Panc1 (cell line): ENCODE data around the gene PGS1. TPM values are rescaled to one million over a fixed set of nuclear protein-coding genes. Genes with fewer than 3 reads are reported as not detected.
A peak's percentile ranks its signal among the peaks of the same experiment; 100 is the strongest.

Source experiments
- ATAC-seq: fragments of 200-7000 bp; cut with Tn5 transposase; 2 replicates; pipeline ENCODE4 v1.9.1; 2020; ENCODE audit warnings: mild to moderate bottlenecking, moderate library complexity
- BruUV-seq: library from RNA; stranded (reverse); fragments of 400-500 nt; replicated peaks from 2 replicates; lab custom pipeline; 2021; lab: Mats Ljungman, UMichigan
- CTCF ChIA-PET: fragments of 300-600 bp; sonication (Branson Sonifier 250); formaldehyde crosslinking; loops from one replicate; lab custom pipeline; 2022; ENCODE audit warnings: antibody characterized with exemption; lab: Charles Lee
- POLR2A ChIA-PET: fragments of 300-600 bp; sonication (Branson Sonifier 250); formaldehyde crosslinking; loops from one replicate; lab custom pipeline; 2022; ENCODE audit warnings: antibody characterized with exemption; lab: Charles Lee
- DNase-seq: peaks from one replicate; pipeline ENCODE4 v3.0.0-alpha.2; 2010; ENCODE audit warnings: low read depth, low spot score
- H3K27ac ChIP-seq: 2 replicates; pipeline ENCODE4 v1.5.1; 2011; ENCODE audit warnings: mild to moderate bottlenecking, low read length, inconsistent platforms
- H3K27me3 ChIP-seq: fragments of 200-500 bp; sonication (Bioruptor generic); 2 replicates; pipeline ENCODE4 v1.6.0; 2014; ENCODE audit warnings: low read length, inconsistent platforms; ENCODE audit not compliant: control insufficient read depth, insufficient read depth
- H3K36me3 ChIP-seq: fragments of 200-500 bp; sonication (Bioruptor generic); 2 replicates; pipeline ENCODE4 v1.5.1; 2014; ENCODE audit warnings: inconsistent platforms, mild to moderate bottlenecking, low read length, moderate library complexity; ENCODE audit not compliant: control insufficient read depth, insufficient read depth
- H3K4me1 ChIP-seq: 2 replicates; pipeline ENCODE4 v1.5.1; 2011; ENCODE audit warnings: inconsistent platforms, mild to moderate bottlenecking, low read length, moderate library complexity; ENCODE audit not compliant: control insufficient read depth, insufficient read depth
- H3K4me3 ChIP-seq, 2 experiments: 2 replicates each; pipeline ENCODE4 v1.5.1; 2011 to 2012; ENCODE audit warnings: low read depth in 2 of 2, low read length in 2 of 2, mild to moderate bottlenecking in 2 of 2, inconsistent platforms in 1 of 2, moderate library complexity in 1 of 2
- H3K9me3 ChIP-seq: fragments of 200-500 bp; sonication (Bioruptor generic); 2 replicates; pipeline ENCODE4 v1.5.1; 2014; ENCODE audit warnings: low read depth, mild to moderate bottlenecking, inconsistent platforms, low read length, moderate library complexity; ENCODE audit not compliant: control insufficient read depth, insufficient read depth
- CTCF ChIP-seq: fragments of 450-650 bp; IDR thresholded peaks from 2 replicates; pipeline ENCODE4 v1.5.1; 2017; ENCODE audit warnings: mild to moderate bottlenecking
- POLR2AphosphoS5 ChIP-seq: IDR thresholded peaks from 2 replicates; pipeline ENCODE4 v1.6.1; 2012; ENCODE audit warnings: mild to moderate bottlenecking, low read depth, low read length, moderate library complexity
- SIN3A ChIP-seq: IDR thresholded peaks from 2 replicates; pipeline ENCODE4 v1.6.1; 2012; ENCODE audit warnings: low read depth, mild to moderate bottlenecking, low read length, moderate library complexity, borderline replicate concordance; ENCODE audit not compliant: insufficient read depth
- TCF7L2 ChIP-seq: IDR thresholded peaks from 2 replicates; pipeline ENCODE4 v1.6.1; 2011; ENCODE audit warnings: mild to moderate bottlenecking, low read depth, low read length, inconsistent platforms
- in situ Hi-C: cut with HindIII; loops from 2 replicates; pipeline ENCODE4 v1.10.0; 2016; ENCODE audit warnings: low sequenced_read_pairs, low pct_unique_long_range_greater_than_20kb
- intact Hi-C: fragments of 100-400 bp; cut with micrococcal nuclease; formaldehyde crosslinking; loops from one replicate; pipeline ENCODE4 v1.10.0; 2022; ENCODE audit not compliant: unreplicated experiment
- total RNA-seq: library from RNA; stranded (reverse); gene quantifications from one replicate; pipeline ENCODE4 v1.2.1, GENCODE V29; 2021; ENCODE audit not compliant: unreplicated experiment
- TF ChIP-seq, protein P1 (sequence below), 2 experiments: IDR thresholded peaks; 2 replicates each; pipeline ENCODE4 v1.6.1; 2011 to 2012; ENCODE audit warnings: low read depth in 2 of 2, control low read depth in 1 of 2, low read length in 1 of 2, mild to moderate bottlenecking in 1 of 2, moderate library complexity in 1 of 2; ENCODE audit not compliant: insufficient read depth in 1 of 2

Gene PGS1
- total RNA-seq, 1 experiment from 2014 or later = 47.5 TPM

DNA sequence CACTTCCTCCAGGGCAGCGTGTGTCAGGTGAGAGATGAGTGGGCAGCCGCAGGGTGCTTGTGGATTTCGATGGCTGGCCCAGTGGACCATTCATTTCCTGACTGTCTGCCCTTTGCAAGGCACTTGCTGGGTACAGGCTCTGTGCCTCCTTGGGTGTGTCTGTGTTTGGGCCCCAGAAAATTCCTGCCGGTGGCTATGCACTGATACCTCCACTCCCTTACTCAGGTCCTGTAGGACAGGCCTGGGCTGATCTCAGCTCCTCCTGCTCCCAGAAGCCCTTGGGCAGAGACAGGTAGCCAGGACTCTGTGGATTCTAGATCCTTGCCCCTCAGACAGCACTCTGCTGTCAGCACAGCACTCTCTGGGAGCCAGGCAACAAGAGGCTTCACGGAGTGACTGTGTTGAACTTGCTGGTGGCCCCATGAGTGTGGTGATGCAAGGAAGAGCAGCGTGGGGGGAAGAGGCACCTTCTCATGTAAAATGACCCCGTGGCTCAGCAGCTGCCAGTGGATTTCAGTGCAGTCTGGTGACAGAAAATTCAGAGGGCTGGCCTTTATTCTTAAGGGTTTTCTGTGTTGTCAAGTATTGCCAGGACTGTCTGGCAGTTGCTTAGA, 29.0 kb downstream of the PGS1 start:
- Histone ChIP-seq H3K9me3 (no peaks in the 10 kb centered on the region), H3K27me3 (no peaks in the 10 kb centered on the region), H3K4me1 (0 out of 2 replicates have a peak, but pooled peaks cover 5% of the 10 kb centered on the region), H3K4me3 (no peak overlapping the region), H3K36me3 (peaks cover 2% of the 10 kb centered on the region; the same call in 1 of the 2 replicates), H3K27ac (no peak overlapping the region)
- 0 out of 2 replicates have a peak, but pooled peaks have one; percentile 6 for ATAC-seq
- in situ Hi-C loops = no loop called here
- TF ChIP-seq CTCF (no peak), TCF7L2 (no peak), SIN3A (no peak), POLR2AphosphoS5 (no peak)
- TF ChIP-seq, protein P1, sequence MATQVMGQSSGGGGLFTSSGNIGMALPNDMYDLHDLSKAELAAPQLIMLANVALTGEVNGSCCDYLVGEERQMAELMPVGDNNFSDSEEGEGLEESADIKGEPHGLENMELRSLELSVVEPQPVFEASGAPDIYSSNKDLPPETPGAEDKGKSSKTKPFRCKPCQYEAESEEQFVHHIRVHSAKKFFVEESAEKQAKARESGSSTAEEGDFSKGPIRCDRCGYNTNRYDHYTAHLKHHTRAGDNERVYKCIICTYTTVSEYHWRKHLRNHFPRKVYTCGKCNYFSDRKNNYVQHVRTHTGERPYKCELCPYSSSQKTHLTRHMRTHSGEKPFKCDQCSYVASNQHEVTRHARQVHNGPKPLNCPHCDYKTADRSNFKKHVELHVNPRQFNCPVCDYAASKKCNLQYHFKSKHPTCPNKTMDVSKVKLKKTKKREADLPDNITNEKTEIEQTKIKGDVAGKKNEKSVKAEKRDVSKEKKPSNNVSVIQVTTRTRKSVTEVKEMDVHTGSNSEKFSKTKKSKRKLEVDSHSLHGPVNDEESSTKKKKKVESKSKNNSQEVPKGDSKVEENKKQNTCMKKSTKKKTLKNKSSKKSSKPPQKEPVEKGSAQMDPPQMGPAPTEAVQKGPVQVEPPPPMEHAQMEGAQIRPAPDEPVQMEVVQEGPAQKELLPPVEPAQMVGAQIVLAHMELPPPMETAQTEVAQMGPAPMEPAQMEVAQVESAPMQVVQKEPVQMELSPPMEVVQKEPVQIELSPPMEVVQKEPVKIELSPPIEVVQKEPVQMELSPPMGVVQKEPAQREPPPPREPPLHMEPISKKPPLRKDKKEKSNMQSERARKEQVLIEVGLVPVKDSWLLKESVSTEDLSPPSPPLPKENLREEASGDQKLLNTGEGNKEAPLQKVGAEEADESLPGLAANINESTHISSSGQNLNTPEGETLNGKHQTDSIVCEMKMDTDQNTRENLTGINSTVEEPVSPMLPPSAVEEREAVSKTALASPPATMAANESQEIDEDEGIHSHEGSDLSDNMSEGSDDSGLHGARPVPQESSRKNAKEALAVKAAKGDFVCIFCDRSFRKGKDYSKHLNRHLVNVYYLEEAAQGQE (IDR thresholded peaks at IDR 0.05; ENCODE audit: insufficient read depth in 1 of 2, low read depth in 2 of 2, low read length in 1 of 2) = no peak
- intact Hi-C loops = no loop called here
- ChIA-PET CTCF (interaction anchor here (0.5 kb wide), 2 partner anchors 11 to 256 kb away, joined by 3 to 12 read pairs; no protein-coding TSS in a partner anchor), POLR2A (no interaction called here)
- no peak for DNase-seq
- BruUV-seq = no TSS peak

- in situ Hi-C loops = no loop called here
- ATAC-seq (no peak), DNase-seq (no peak)
- no TSS peak for BruUV-seq
- CTCF ChIA-PET = no interaction called here
- H3K27me3 ChIP-seq = no peaks in the 10 kb centered on the region
- intact Hi-C loops = no loop called here
- no peak overlapping the region for H3K4me3 ChIP-seq
- no peaks in the 10 kb centered on the region for H3K9me3 ChIP-seq
- POLR2A ChIA-PET = no interaction called here
- TF ChIP-seq CTCF (no peak), POLR2AphosphoS5 (no peak), TCF7L2 (no peak), SIN3A (no peak)
- TF ChIP-seq, protein P1 (IDR thresholded peaks at IDR 0.05; ENCODE audit: insufficient read depth in 1 of 2, low read depth in 2 of 2, low read length in 1 of 2) = no peak
- H3K27ac ChIP-seq = no peak overlapping the region
- H3K4me1 ChIP-seq = 0 out of 2 replicates have a peak, but pooled peaks cover 5% of the 10 kb centered on the region
- peaks cover under 1% of the 10 kb centered on the region; the same call in 1 of the 2 replicates for H3K36me3 ChIP-seq
Observed at GRCh38 chr17:78408476-78409050, 30.1 kb downstream of the PGS1 start.
